Pancreas (tissue), 10 donors: ENCODE measurements around the gene TMEM132C. TPM values are rescaled to one million over a fixed set of nuclear protein-coding genes. Genes with fewer than 3 reads are reported as not detected.

ENCODE experiments used
- ATAC-seq, 4 donors: fragments of 200-7000 bp; cut with Tn5 transposase; one replicate each; pipeline versions ENCODE4 v1.8.0 to v1.9.1; 2020; ENCODE audit warnings: mild to moderate bottlenecking in 4 of 4, moderate library complexity in 4 of 4
- DNase-seq, 6 donors: peaks; one replicate each; pipeline ENCODE4 v3.0.0-alpha.2; 2020
- FAIRE-seq: peaks from 2 replicates; lab custom pipeline; 2012; peaks lifted over from hg19 to GRCh38; lab: Jason Lieb, UNC
- H3K27ac ChIP-seq, 4 donors: fragments of 200-600 bp; sonication (generic); 1 replicate in 3 of 4; 2 replicates in 1 of 4; pipeline versions ENCODE4 v1.5.0 to v1.8.0; 2020
- H3K27me3 ChIP-seq, 4 donors: fragments of 200-600 bp; one replicate each; pipeline ENCODE4 v1.8.0; 2021
- H3K36me3 ChIP-seq, 3 donors: fragments of 200-600 bp; sonication (generic) in 1 of 3; one replicate each; pipeline versions ENCODE4 v1.5.0 to v1.8.0; 2020 to 2021
- H3K4me1 ChIP-seq, 3 donors: fragments of 200-600 bp; one replicate each; pipeline ENCODE4 v1.8.0; 2021
- H3K4me3 ChIP-seq, 4 donors: fragments of 200-600 bp; sonication (generic) in 2 of 4; one replicate each; pipeline versions ENCODE4 v1.5.0 to v1.8.0; 2020 to 2021
- H3K9me3 ChIP-seq, 4 donors: fragments of 200-600 bp; one replicate each; pipeline ENCODE4 v1.8.0; 2021
- WGBS, 2 donors: extraction: QIAGEN DNeasy Blood & Tissue Kit; methylation state at CpG; one replicate each; pipeline ENCODE4 v1.1.7; 2013; 5-methylcytosine and 5-hydroxymethylcytosine counted together
- intact Hi-C, 3 donors: fragments of 100-400 bp; cut with DNase I; formaldehyde crosslinking; loops; one replicate each; pipeline versions ENCODE4 v1.11.1 to v1.14.2; 2022
- polyA plus RNA-seq, 2 donors: library from polyadenylated mRNA; stranded (reverse); fragments of 200-250 nt; gene quantifications; one replicate each; pipeline ENCODE4 v1.2.3, GENCODE V29; 2013
- total RNA-seq, 6 donors: library from RNA; stranded (reverse); fragmentation: NEBNext Ultra II Directional in 4 of 6; extraction: Animal tissue kit (Norgen Biotek cat#: 25700) in 4 of 6; gene quantifications; one replicate each; pipeline versions ENCODE4 v1.2.1 to v1.2.4, GENCODE V29; 2021 to 2023
- TF ChIP-seq, protein P1 (sequence below), 4 donors: fragments of 200-600 bp; sonication (generic) in 3 of 4; IDR thresholded peaks; one replicate each; pipeline versions ENCODE4 v1.5.0 to v1.8.0; 2021; ENCODE audit warnings: antibody characterized with exemption in 4 of 4
- donor health status: healthy with polysubstance abuse.
- donor health status: DM: no; HTN: no; CAD: no; lungs with moderate emphysema.
- donor health status: DM: no; HTN: no; CAD: no.
- donor health status: control.
- donor health status: control.
- donor health status: Bipolar disorder and iron deficiency.
- donor health status: DM: yes; HTN: yes; CAD: no.
- donor health status: DM: no; HTN: no; CAD: no.
- donor health status: DM: no; HTN: no; CAD: no.
- donor health status: DM: yes; HTN: yes; CAD: no.

TMEM132C gene
- total and polyA plus RNA-seq, 8 donors = 0.63 to 5.8 (median 3.1) TPM

- no peaks in the 10 kb centered on the region for H3K36me3 ChIP-seq
- ATAC-seq = no peak
- TF ChIP-seq, protein P1, sequence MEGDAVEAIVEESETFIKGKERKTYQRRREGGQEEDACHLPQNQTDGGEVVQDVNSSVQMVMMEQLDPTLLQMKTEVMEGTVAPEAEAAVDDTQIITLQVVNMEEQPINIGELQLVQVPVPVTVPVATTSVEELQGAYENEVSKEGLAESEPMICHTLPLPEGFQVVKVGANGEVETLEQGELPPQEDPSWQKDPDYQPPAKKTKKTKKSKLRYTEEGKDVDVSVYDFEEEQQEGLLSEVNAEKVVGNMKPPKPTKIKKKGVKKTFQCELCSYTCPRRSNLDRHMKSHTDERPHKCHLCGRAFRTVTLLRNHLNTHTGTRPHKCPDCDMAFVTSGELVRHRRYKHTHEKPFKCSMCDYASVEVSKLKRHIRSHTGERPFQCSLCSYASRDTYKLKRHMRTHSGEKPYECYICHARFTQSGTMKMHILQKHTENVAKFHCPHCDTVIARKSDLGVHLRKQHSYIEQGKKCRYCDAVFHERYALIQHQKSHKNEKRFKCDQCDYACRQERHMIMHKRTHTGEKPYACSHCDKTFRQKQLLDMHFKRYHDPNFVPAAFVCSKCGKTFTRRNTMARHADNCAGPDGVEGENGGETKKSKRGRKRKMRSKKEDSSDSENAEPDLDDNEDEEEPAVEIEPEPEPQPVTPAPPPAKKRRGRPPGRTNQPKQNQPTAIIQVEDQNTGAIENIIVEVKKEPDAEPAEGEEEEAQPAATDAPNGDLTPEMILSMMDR (IDR thresholded peaks at IDR 0.05) = no peak
- no peak overlapping the region for H3K4me3 ChIP-seq
- H3K4me1 ChIP-seq = no peaks in the 10 kb centered on the region
- no peaks in the 10 kb centered on the region for H3K27me3 ChIP-seq
- no peak overlapping the region for H3K27ac ChIP-seq
- 71 to 84% methylated on average over 9 of the region's 9 CpGs for WGBS, 2 donors
- no peaks in the 10 kb centered on the region for H3K9me3 ChIP-seq
- FAIRE-seq = no peak
- no peak for DNase-seq
- intact Hi-C loops = no loop called here
Measured at GRCh38 chr12:128385736-128386135, 118.8 kb downstream of the TMEM132C start.

DNA sequence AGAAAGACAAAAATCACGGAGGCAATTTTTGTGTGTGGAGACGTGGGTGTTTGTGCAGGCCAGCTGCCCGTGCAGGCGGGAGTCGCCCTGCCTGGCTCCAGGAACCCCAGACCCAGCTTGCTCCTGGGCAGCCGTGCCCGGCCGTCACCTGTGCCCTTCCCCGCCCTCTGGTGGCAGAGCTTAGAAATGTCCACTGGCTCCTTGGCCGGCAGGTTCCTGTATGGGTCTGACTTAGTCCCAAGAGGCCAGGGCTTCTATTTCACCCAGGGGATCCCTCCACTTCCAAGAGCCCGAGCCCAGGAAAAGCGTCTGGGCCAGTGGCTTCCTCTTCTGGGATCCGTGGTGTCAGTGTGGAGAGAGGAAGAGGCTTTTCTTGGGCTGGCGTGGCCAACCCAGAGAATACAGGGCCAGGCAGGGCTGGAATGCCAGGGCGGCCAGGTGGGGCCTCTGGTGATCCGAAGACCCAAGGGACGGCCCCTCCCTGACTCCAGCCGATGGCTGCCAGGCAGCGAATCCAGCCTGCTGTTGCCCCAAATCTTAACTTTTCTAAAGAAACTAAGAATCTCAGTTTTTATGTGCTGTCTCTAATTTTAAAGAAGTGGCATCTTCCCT lies 120.9 kb downstream of the TMEM132C start:
- no peaks in the 10 kb centered on the region for H3K27me3 ChIP-seq
- DNase-seq (peak; percentile 35 to 86 (median 74)), FAIRE-seq (no peak), ATAC-seq (peak; percentile 77 to 90 (median 87))
- no peaks in the 10 kb centered on the region for H3K9me3 ChIP-seq
- H3K4me1 ChIP-seq = no peaks in the 10 kb centered on the region
- H3K36me3 ChIP-seq = no peaks in the 10 kb centered on the region
- H3K27ac ChIP-seq = no peak overlapping the region
- H3K4me3 ChIP-seq = no peak overlapping the region
- WGBS, 2 donors = 15 to 18% methylated on average over 19 of the region's 19 CpGs
- intact Hi-C loops = no loop called here
- TF ChIP-seq, protein P1 (IDR thresholded peaks at IDR 0.05) = peak; percentile 56 to 71 (median 65)

DNA sequence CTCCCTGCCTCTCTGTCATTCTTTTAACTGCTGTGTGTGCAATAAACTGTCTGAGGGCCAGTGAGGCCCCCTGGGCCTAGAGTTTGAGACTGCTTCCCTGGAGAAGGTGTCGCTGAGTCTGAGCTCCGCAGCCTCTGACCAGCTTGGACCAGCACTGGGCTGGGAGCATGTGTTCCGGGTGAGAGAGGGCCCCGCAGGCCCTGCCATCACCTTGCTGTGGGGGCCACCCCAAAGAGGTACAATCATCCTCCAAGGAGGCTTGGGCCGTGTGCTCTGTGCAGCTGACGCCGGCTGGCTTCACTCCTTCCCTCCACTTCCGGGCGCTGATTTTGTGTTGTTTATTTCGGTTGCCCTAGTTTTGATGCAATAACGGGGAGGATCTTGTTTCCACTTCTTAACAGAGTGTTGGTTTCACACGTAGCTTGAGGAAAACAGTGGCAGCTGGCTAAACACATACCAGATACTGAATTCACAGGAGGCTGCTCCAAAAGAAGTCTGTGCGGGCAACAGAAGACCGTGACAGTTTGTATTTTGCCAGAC lies 121.6 kb downstream of the TMEM132C start:
- H3K4me3 ChIP-seq = no peak overlapping the region
- H3K27ac ChIP-seq = no peak overlapping the region
- FAIRE-seq = no peak
- DNase-seq = no peak
- 50 to 55% methylated on average over 14 of the region's 14 CpGs for WGBS, 2 donors
- no peaks in the 10 kb centered on the region for H3K27me3 ChIP-seq
- no peaks in the 10 kb centered on the region for H3K36me3 ChIP-seq
- TF ChIP-seq, protein P1 (IDR thresholded peaks at IDR 0.05) = no peak
- no peaks in the 10 kb centered on the region for H3K4me1 ChIP-seq
- no peaks in the 10 kb centered on the region for H3K9me3 ChIP-seq
- intact Hi-C loops = no loop called here
- peak in 3 of 4 donors; percentile 21 to 64 (median 47) for ATAC-seq

DNA sequence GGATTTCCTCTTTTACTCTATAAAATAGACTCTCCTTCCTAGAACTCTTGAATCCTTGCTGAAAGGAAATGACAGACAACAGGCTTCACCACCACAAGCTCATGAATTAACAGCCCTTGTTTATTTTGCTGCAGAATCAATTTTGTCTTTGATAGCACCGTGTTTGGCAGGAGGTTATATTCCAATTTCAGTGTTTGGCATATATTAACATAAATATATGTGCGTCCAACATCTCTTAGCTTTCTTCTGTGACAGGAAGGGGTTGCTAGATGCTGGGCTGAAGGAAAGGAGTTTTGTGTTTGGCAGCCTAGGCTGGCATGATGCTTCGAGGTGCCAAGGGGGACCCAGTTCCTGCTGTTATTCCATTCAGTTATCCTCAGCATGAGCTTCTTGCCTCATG lies 126.4 kb downstream of the TMEM132C start:
- ATAC-seq = no peak
- Histone ChIP-seq H3K9me3 (no peaks in the 10 kb centered on the region), H3K27me3 (no peaks in the 10 kb centered on the region), H3K4me3 (no peak overlapping the region), H3K27ac (no peak overlapping the region), H3K4me1 (no peaks in the 10 kb centered on the region), H3K36me3 (no peaks in the 10 kb centered on the region)
- 40 to 55% methylated on average over 3 of the region's 3 CpGs for WGBS, 2 donors
- FAIRE-seq = no peak
- TF ChIP-seq, protein P1 (IDR thresholded peaks at IDR 0.05) = no peak
- DNase-seq = no peak
- intact Hi-C loops = loop anchor here in 1 of 3 donors (5.0 kb wide), 1 partner anchor 131 kb away; no protein-coding TSS in a partner anchor

DNA sequence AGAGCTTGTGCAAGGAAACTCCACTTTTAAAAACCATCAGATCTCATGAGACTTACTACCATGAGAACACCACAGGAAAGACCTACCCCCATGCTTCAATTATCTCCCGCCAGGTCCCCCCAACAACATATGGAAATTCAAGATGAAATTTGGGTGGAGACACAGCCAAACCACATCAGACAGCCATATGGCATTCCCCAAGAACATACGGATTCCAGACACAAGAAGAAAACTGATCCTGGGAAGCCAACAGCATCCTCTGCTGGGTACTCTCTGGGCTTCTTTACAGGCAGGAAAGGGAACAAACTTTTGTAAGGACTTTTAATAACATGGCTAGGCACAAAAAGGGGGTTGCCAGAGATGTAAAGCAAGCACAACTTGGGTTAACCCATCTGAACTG lies 127.2 kb downstream of the TMEM132C start:
- TF ChIP-seq, protein P1 (IDR thresholded peaks at IDR 0.05) = no peak
- WGBS, 2 donors = 79 to 84% methylated on average over 2 of the region's 2 CpGs
- DNase-seq (no peak), ATAC-seq (no peak), FAIRE-seq (no peak)
- Histone ChIP-seq H3K4me1 (no peaks in the 10 kb centered on the region), H3K27me3 (no peaks in the 10 kb centered on the region), H3K27ac (no peak overlapping the region), H3K9me3 (no peaks in the 10 kb centered on the region), H3K4me3 (no peak overlapping the region), H3K36me3 (no peaks in the 10 kb centered on the region)
- intact Hi-C loops = loop anchor here in 1 of 3 donors (5.0 kb wide), 1 partner anchor 132 kb away; no protein-coding TSS in a partner anchor
